GM12874 (cell line): Measurements from ENCODE around the gene NFKB1.

Experiments used
- CTCF ChIP-seq: IDR thresholded peaks from 2 replicates; pipeline ENCODE4 v1.5.1; 2011; ENCODE audit warnings: low read depth, mild to moderate bottlenecking, control low read depth, low read length, moderate library complexity; ENCODE audit not compliant: insufficient read depth

NFKB1 gene

GRCh38 chr4:102533904-102534303 lies 32.7 kb downstream of the NFKB1 start:
- TF ChIP-seq CTCF, result no peak

DNA sequence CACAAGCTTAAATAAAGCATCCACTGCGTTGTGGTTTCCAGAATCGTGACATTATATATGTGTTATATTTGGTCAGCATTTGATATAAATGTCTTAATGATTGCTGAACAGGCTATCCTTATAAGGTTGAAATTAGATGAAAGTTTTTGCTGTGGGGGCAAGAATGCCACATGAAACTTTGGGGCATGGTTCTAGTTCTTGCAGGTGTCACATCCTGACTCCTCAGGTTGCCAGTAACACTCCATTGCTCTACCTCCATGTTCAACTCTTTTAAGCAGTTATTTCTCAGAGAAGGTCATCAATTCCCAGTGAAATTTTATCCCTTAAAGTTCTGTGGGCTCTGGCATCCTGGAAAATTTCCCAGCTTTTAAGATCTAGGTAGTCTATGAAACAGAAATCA lies 33.7 kb downstream of the NFKB1 start:
- TF ChIP-seq CTCF, result no peak

- no peak for TF ChIP-seq CTCF
Measured at GRCh38 chr4:102535398-102536082, 34.4 kb downstream of the NFKB1 start.

GRCh38 chr4:102536768-102537167 lies 35.6 kb downstream of the NFKB1 start:
- TF ChIP-seq CTCF, result no peak

GRCh38 chr4:102537269-102537668 lies 36.1 kb downstream of the NFKB1 start:
- no peak for TF ChIP-seq CTCF

DNA sequence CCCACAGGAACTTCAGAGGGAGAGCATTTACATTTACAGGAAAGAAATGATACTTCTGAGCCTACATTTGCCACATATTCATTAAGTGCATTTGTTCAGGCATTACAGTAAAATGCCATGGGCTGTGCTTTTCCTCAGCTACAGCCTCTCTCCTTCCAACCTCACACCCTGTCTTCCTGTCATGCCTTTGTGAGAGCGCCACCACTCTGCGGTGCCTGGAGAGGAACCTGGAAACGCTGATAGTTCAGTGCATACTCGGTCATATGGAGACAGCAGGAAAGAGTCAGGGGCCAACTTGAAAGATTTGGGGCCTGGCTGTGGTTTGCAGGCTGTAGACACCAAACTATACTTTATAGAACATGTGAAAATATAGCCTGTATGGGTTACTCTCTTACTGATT lies 40.5 kb downstream of the NFKB1 start:
- 0 out of 2 replicates have a peak, but pooled peaks have one; percentile 12 for TF ChIP-seq CTCF

- TF ChIP-seq CTCF, result no peak
Measured at GRCh38 chr4:102543030-102543928, 42.1 kb downstream of the NFKB1 start.
